Activated CD8-positive, alpha-beta T cell treated with anti-CD3 and anti-CD28 coated beads, Interleukin-2, amount 10 ng/mL, durations not matched to agents 7 days and 5 days (primary cell): ENCODE measurements around the gene HDGFL2. TPM values are rescaled to one million over a fixed set of nuclear protein-coding genes. Genes with fewer than 3 reads are reported as not detected.

ENCODE experiments used
- ATAC-seq: fragments of 150-1000 bp; cut with Tn5 transposase; one replicate; pipeline ENCODE4 v1.10.0; 2021; ENCODE audit warnings: moderate library complexity
- CTCF ChIA-PET: fragments of 350-600 bp; sonication (Branson Sonifier 250); formaldehyde crosslinking; loops from one replicate; lab custom pipeline; 2021; ENCODE audit warnings: antibody characterized with exemption; lab: Charles Lee
- POLR2A ChIA-PET: fragments of 350-600 bp; sonication (Branson Sonifier 250); formaldehyde crosslinking; loops from one replicate; lab custom pipeline; 2021; ENCODE audit warnings: antibody characterized with exemption; lab: Charles Lee
- DNase-seq: peaks from one replicate; pipeline ENCODE4 v3.0.0-alpha.2; 2020
- H3K27ac Mint-ChIP-seq: one replicate; pipeline ENCODE4 v1.8.0; 2021; ENCODE audit warnings: mild to moderate bottlenecking, mixed read lengths
- H3K27me3 Mint-ChIP-seq: one replicate; pipeline ENCODE4 v1.8.0; 2021; ENCODE audit warnings: low read depth, mixed read lengths
- H3K36me3 Mint-ChIP-seq: one replicate; pipeline ENCODE4 v1.8.0; 2021; ENCODE audit warnings: low read depth, mixed read lengths
- H3K4me1 Mint-ChIP-seq: one replicate; pipeline ENCODE4 v1.8.0; 2021; ENCODE audit warnings: low read depth, mixed read lengths
- H3K4me3 Mint-ChIP-seq: one replicate; pipeline ENCODE4 v1.8.0; 2021; ENCODE audit warnings: mild to moderate bottlenecking, mixed read lengths
- H3K9me3 Mint-ChIP-seq: one replicate; pipeline ENCODE4 v1.8.0; 2022; ENCODE audit warnings: mixed read lengths; ENCODE audit not compliant: insufficient read depth
- total RNA-seq, 2 experiments: library from RNA; stranded (reverse); gene quantifications; one replicate each; pipeline ENCODE4 v1.2.3, GENCODE V29; 2021

HDGFL2 gene
- total RNA-seq, 2 experiments from 2014 or later: 53.9 to 57.6 TPM

DNA sequence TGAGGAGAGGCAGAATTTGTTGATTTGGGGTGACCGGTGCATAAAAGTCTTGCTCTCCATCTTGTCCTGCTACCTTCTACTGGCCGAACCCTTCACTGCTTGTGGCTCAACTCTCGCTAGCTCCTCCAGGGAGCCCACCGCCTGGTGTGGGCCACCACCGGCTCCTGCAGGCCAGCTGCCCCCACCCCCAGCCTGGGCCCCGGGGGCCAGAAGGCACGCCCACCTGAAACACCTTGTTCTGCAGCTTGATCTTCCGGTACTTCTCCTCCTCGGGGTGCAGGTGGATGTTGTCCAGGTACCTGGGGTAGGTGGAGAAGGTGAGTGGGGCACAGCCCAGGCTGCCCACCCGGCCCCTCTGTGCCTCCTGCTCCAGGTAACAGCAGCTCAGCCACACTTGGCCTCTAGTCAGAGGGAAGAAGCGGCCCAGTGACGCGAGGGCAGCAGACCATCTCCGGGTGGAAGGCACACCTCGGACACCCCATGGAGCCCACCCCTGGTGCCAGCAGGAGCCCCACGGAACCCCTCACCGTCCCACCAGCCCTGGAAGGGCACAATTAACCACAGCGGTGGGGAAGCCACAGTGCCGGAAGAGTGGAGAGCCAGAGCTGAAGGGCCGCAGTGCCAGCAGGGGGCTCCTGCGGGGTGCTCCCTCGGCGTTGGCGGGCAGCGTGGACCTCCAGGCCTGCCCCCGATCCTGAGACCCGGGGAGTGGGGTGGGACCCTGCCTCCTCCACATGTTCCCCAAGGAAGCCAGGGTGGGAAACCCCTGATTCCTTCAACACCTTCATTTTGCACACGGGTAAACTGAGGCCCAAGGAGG lies 24.6 kb upstream of the HDGFL2 start:
- Mint-ChIP-seq H3K27me3 (no peaks in the 10 kb centered on the region), H3K4me1 (no peaks in the 10 kb centered on the region), H3K27ac (no peak overlapping the region), H3K4me3 (no peak overlapping the region), H3K9me3 (no peaks in the 10 kb centered on the region), H3K36me3 (peaks cover 29% of the 10 kb centered on the region)
- ChIA-PET CTCF (no interaction called here), POLR2A (interaction anchor here (0.8 kb wide), 1 partner anchor 8 kb away, joined by 3 read pairs; no protein-coding TSS in a partner anchor)
- DNase-seq (no peak), ATAC-seq (no peak)

DNA sequence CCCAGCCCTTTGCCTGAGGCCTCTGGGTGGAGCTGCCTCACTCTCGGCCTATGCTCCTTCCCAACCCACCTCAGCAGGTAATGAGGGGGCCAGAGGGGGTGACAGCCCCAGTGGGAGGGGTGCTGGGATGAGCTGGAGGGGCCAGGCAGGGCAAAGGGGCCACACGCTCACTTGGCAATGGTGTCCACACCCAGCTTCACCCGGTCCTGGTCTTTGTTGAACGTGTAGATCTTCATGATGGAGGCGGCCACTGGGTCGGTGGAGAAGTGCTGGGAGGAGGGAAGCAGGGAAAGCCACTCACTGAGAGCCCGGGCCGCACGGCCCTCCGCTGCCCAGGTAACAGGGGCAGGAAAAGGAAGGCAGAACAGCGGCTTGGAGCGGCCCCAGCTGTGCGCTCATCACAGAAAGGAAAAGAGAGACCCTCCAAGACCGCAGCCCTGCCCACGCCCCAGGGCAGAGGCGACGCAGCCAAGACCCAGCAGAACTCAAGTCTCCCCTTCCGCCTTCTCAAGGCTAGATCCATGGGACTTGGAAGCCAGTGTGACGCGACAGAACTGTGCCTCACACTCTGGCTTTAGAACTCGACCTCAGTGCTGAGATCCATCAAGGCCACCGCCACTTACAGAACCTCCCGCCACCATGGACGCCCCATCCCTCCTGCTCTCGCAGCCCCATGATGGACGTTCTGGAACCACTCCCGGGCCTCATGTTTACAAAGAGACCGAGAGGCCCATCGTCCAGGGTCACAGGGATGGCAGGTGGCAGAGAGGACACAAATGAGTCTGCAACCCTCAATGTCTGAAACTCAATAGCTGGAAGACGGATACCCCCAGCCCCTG lies 23.7 kb upstream of the HDGFL2 start:
- Mint-ChIP-seq H3K27ac (no peak overlapping the region), H3K9me3 (no peaks in the 10 kb centered on the region), H3K4me1 (no peaks in the 10 kb centered on the region), H3K36me3 (peaks cover 25% of the 10 kb centered on the region), H3K4me3 (no peak overlapping the region), H3K27me3 (no peaks in the 10 kb centered on the region)
- POLR2A ChIA-PET: interaction anchor here (0.6 to 0.8 kb wide), 2 partner anchors 8 to 1238 kb away, joined by 3 to 4 read pairs; no protein-coding TSS in a partner anchor
- no peak for ATAC-seq
- DNase-seq: no peak
- CTCF ChIA-PET: no interaction called here

GRCh38 chr19:4449022-4449638 lies 23.0 kb upstream of the HDGFL2 start:
- POLR2A ChIA-PET: interaction anchor here (0.6 kb wide), 1 partner anchor 1237 kb away, joined by 4 read pairs; no protein-coding TSS in a partner anchor

GRCh38 chr19:4449639-4450028 lies 22.5 kb upstream of the HDGFL2 start:
- Mint-ChIP-seq H3K4me3 (no peak overlapping the region), H3K36me3 (peaks cover 23% of the 10 kb centered on the region), H3K9me3 (no peaks in the 10 kb centered on the region), H3K4me1 (no peaks in the 10 kb centered on the region), H3K27ac (no peak overlapping the region), H3K27me3 (no peaks in the 10 kb centered on the region)
- ATAC-seq (no peak), DNase-seq (no peak)
- ChIA-PET POLR2A (no interaction called here), CTCF (no interaction called here)

More at GRCh38 chr19:4449022-4449638, 23.0 kb upstream of the HDGFL2 start:
- Mint-ChIP-seq H3K9me3 (no peaks in the 10 kb centered on the region), H3K4me3 (no peak overlapping the region), H3K27me3 (no peaks in the 10 kb centered on the region), H3K36me3 (peaks cover 25% of the 10 kb centered on the region), H3K27ac (no peak overlapping the region), H3K4me1 (no peaks in the 10 kb centered on the region)
- no peak for DNase-seq
- ATAC-seq: no peak
- CTCF ChIA-PET: no interaction called here

- DNase-seq: no peak
- CTCF ChIA-PET: interaction anchor here (1.0 kb wide), 1 partner anchor 71 kb away, joined by 3 read pairs; no protein-coding TSS in a partner anchor
- Mint-ChIP-seq H3K9me3 (no peaks in the 10 kb centered on the region), H3K27ac (no peak overlapping the region), H3K27me3 (no peaks in the 10 kb centered on the region), H3K36me3 (peaks cover 17% of the 10 kb centered on the region), H3K4me3 (no peak overlapping the region), H3K4me1 (peaks cover 13% of the 10 kb centered on the region)
- POLR2A ChIA-PET: no interaction called here
- no peak for ATAC-seq
These were observed 19.7 kb upstream of the HDGFL2 start for GRCh38 chr19:4452230-4452990.

DNA sequence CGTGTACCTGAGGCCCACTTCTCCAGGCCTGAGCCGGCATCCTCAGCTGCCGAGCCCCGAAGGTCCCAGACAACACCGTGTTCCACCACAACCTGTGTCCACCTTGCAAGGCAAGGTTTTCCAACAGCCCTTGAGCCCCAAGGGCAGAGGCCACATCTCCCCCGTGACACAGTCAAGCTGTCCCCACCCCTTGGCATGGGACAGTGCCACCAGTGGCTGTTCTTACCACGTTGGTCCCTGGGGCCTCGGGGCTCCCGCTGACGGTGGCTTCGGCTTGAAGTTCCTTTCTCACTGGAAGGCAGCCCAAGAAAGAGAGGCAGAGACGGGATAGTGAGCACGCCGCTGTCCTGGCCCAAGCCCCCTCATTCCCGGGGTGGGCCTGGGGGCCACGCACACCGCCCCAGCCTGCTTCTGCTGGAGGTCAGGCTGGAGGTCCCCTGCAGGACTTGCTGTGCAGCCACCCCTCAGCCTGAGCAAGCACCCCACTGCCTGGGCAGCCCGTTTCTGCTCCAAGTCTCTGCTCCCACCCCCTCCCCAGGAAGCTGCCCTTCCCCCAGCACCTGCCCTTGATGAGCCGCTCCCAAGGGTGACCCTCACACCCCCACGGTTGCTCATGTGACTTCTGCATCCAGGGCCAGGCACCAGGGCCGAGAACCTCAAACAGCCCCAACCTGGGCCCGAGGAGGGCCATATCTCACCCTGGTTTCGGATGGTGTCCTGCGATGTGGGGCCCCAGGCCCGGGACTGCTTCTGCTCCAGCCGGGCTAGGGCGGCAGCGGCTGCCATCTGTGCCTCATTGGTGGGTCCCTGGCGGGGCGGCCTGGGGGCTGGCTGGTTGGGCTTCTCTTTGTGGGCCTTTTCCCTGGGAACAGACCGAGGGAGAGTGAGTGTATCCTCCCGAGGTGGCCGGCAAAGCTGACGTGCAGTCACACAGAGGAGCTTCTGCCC lies 18.6 kb upstream of the HDGFL2 start:
- Mint-ChIP-seq H3K36me3 (peaks cover 12% of the 10 kb centered on the region), H3K4me3 (no peak overlapping the region), H3K27me3 (no peaks in the 10 kb centered on the region), H3K9me3 (no peaks in the 10 kb centered on the region), H3K4me1 (peaks cover 19% of the 10 kb centered on the region), H3K27ac (no peak overlapping the region)
- ChIA-PET CTCF (interaction anchor here (1.0 kb wide), 1 partner anchor 70 kb away, joined by 3 read pairs; no protein-coding TSS in a partner anchor), POLR2A (no interaction called here)
- DNase-seq (no peak), ATAC-seq (no peak)

DNA sequence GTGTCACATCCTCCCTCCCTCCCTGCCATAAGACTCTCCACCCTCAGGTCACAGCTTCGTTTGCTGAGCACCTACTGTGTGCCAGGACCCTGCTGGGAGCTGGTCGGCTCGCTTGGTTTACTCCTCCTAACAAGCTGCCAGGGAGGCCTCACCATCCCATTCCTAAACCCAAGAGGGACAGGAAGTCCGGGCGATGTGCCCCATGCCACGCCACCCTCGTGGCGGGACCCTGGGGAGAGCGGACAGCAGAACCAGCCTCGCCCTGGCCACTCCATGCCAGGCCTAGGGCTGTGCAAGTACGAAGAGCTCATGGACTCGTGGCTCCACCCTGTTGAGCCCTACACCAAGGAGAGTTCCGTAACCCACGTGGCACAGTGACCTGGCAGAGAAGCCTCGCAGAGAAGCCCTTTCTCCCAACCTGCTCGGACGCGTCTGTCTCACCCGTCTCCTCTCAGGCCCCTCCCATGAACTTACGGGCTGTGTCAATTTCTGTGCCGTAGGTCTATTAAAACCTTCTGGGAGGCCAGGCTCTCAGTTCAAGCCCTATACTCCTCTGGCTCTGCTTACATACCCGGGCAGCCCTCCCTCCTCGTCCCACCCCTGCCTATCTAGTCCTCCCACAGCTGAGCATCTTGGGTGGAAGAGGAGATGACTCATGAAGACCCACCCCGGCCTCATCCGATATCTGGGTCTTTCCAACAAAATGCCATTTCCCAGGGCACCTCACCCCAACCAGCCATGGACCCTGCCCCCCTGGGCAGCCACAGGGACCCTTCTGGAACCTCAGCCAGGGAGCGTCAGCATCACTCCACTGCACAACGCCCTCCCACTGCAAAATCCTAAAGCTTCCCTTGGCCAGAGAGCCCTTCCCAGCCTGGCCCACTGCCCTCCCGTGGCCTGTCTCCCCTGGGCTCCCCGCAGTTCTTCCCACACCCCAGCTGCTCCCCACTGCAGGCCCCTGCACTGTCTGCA lies 17.1 kb upstream of the HDGFL2 start:
- peaks cover 19% of the 10 kb centered on the region for H3K4me1 Mint-ChIP-seq
- no peaks in the 10 kb centered on the region for H3K9me3 Mint-ChIP-seq
- H3K27ac Mint-ChIP-seq: no peak overlapping the region
- H3K27me3 Mint-ChIP-seq: no peaks in the 10 kb centered on the region
- H3K4me3 Mint-ChIP-seq: peak overlapping the region; percentile 18
- CTCF ChIA-PET: no interaction called here
- H3K36me3 Mint-ChIP-seq: peaks cover 3% of the 10 kb centered on the region
- ATAC-seq (no peak), DNase-seq (no peak)
- POLR2A ChIA-PET: interaction anchor here (1.3 to 2.7 kb wide), 2 partner anchors 16 to 53 kb away, joined by 3 to 15 read pairs; partner anchors contain the start of genes CHAF1A and HDGFL2

GRCh38 chr19:4455719-4456475 lies 16.2 kb upstream of the HDGFL2 start:
- no peak for ATAC-seq
- peaks cover 19% of the 10 kb centered on the region for H3K4me1 Mint-ChIP-seq
- CTCF ChIA-PET: interaction anchor here (0.8 to 1.1 kb wide), 2 partner anchors 16 to 54 kb away, joined by 4 read pairs; partner anchors contain the start of genes CHAF1A and HDGFL2

GRCh38 chr19:4456476-4456842 lies 15.6 kb upstream of the HDGFL2 start:
- ATAC-seq (no peak), DNase-seq (no peak)
- CTCF ChIA-PET: interaction anchor here (0.8 to 1.1 kb wide), 2 partner anchors 15 to 54 kb away, joined by 4 read pairs; partner anchors contain the start of genes CHAF1A and HDGFL2
- H3K27me3 Mint-ChIP-seq: no peaks in the 10 kb centered on the region
- peak overlapping the region; percentile 85 for H3K4me3 Mint-ChIP-seq
- H3K9me3 Mint-ChIP-seq: no peaks in the 10 kb centered on the region
- POLR2A ChIA-PET: interaction anchor here (0.6 to 2.7 kb wide), 4 partner anchors 15 to 190 kb away, joined by 3 to 15 read pairs (median 4); partner anchors contain the start of genes HDGFL2 and SH3GL1
- peaks cover 19% of the 10 kb centered on the region for H3K4me1 Mint-ChIP-seq
- H3K36me3 Mint-ChIP-seq: peaks cover 3% of the 10 kb centered on the region
- peak overlapping the region; percentile 84 for H3K27ac Mint-ChIP-seq

More at GRCh38 chr19:4455719-4456475, 16.2 kb upstream of the HDGFL2 start:
- POLR2A ChIA-PET: interaction anchor here (1.0 to 2.7 kb wide), 4 partner anchors 15 to 189 kb away, joined by 3 to 15 read pairs (median 4); partner anchors contain the start of genes CHAF1A and HDGFL2
- no peaks in the 10 kb centered on the region for H3K27me3 Mint-ChIP-seq
- peak overlapping the region; percentile 85 for H3K4me3 Mint-ChIP-seq
- DNase-seq: no peak
- H3K9me3 Mint-ChIP-seq: no peaks in the 10 kb centered on the region
- peaks cover 3% of the 10 kb centered on the region for H3K36me3 Mint-ChIP-seq
- peak overlapping the region; percentile 84 for H3K27ac Mint-ChIP-seq
